Ishikawa (cell line): ENCODE measurements around the gene LSMEM2.

Experiments used
- CEBPB ChIP-seq: IDR thresholded peaks from 2 replicates; pipeline ENCODE4 v1.6.1; 2012
- CREB1 ChIP-seq: IDR thresholded peaks from 2 replicates; pipeline ENCODE4 v1.6.1; 2012; ENCODE audit warnings: low read depth
- EGR1 ChIP-seq: IDR thresholded peaks from 2 replicates; pipeline ENCODE4 v1.6.1; 2012
- EP300 ChIP-seq: IDR thresholded peaks from 2 replicates; pipeline ENCODE4 v1.6.1; 2012; ENCODE audit warnings: borderline replicate concordance
- FOXM1 ChIP-seq: IDR thresholded peaks from 2 replicates; pipeline ENCODE4 v1.6.1; 2012; ENCODE audit warnings: low read depth, borderline replicate concordance
- MAX ChIP-seq: IDR thresholded peaks from 2 replicates; pipeline ENCODE4 v1.6.1; 2012
- NFIC ChIP-seq: IDR thresholded peaks from 2 replicates; pipeline ENCODE4 v1.6.1; 2012
- RAD21 ChIP-seq: IDR thresholded peaks from 2 replicates; pipeline ENCODE4 v1.6.1; 2012; ENCODE audit warnings: low read depth
- REST ChIP-seq: IDR thresholded peaks from 2 replicates; pipeline ENCODE4 v1.6.1; 2012; ENCODE audit warnings: low read depth, mild to moderate bottlenecking
- TAF1 ChIP-seq: IDR thresholded peaks from 2 replicates; pipeline ENCODE4 v1.6.1; 2012; ENCODE audit warnings: low read depth, mild to moderate bottlenecking
- TCF12 ChIP-seq: IDR thresholded peaks from 2 replicates; pipeline ENCODE4 v1.6.1; 2012; ENCODE audit warnings: low read depth
- USF1 ChIP-seq: IDR thresholded peaks from 2 replicates; pipeline ENCODE4 v1.6.1; 2012
- YY1 ChIP-seq: IDR thresholded peaks from 2 replicates; pipeline ENCODE4 v1.6.1; 2012; ENCODE audit warnings: low read depth
- ZBTB7A ChIP-seq: IDR thresholded peaks from 2 replicates; pipeline ENCODE4 v1.6.1; 2012; ENCODE audit warnings: low read depth

LSMEM2 gene

GRCh38 chr3:50232303-50232702 is 46.6 kb upstream of the LSMEM2 start:
- TF ChIP-seq EGR1: no peak
- TF ChIP-seq USF1: no peak
- no peak for TF ChIP-seq EP300
- TF ChIP-seq CREB1: no peak
- no peak for TF ChIP-seq TCF12
- no peak for TF ChIP-seq ZBTB7A
- no peak for TF ChIP-seq RAD21
- TF ChIP-seq MAX: no peak
- no peak for TF ChIP-seq TAF1
- no peak for TF ChIP-seq YY1
- TF ChIP-seq FOXM1: no peak

- no peak for TF ChIP-seq RAD21
- TF ChIP-seq REST: no peak
- TF ChIP-seq CEBPB: no peak
- TF ChIP-seq ZBTB7A: no peak
- TF ChIP-seq CREB1: no peak
These were observed 45.7 kb upstream of the LSMEM2 start for GRCh38 chr3:50233176-50233575.

GRCh38 chr3:50235716-50236483 is 43.0 kb upstream of the LSMEM2 start, which contains the start of gene GNAI2:
GNAI2 (plus strand) TSS chr3:50236204; CDS start chr3:50236336, 132 bp downstream.
- TF ChIP-seq CREB1 (0 out of 2 replicates have a peak, but pooled peaks have one; percentile 11), MAX (peak; percentile 26), REST (no peak), TAF1 (peak; percentile 78; the same call in 1 of the 2 replicates), TCF12 (no peak)

- TF ChIP-seq TAF1: no peak
- TF ChIP-seq ZBTB7A: no peak
- TF ChIP-seq RAD21: no peak
- TF ChIP-seq USF1: no peak
- no peak for TF ChIP-seq EGR1
- TF ChIP-seq MAX: no peak
- no peak for TF ChIP-seq FOXM1
- TF ChIP-seq EP300: no peak
- no peak for TF ChIP-seq NFIC
These were observed 42.3 kb upstream of the LSMEM2 start for GRCh38 chr3:50236484-50237132.

GRCh38 chr3:50237133-50237651 is 41.7 kb upstream of the LSMEM2 start:
- TF ChIP-seq YY1 (0 out of 2 replicates have a peak, but pooled peaks have one; percentile 17), USF1 (no peak)
